HG02588 (cell line): ENCODE data around the gene NDUFAF8.

Source experiments
- ATAC-seq: cut with Tn5 transposase; IDR thresholded peaks from one replicate; pipeline ENCODE4 v1.9.1; 2021; ENCODE audit warnings: mild to moderate bottlenecking, moderate library complexity; ENCODE audit not compliant: unreplicated experiment

NDUFAF8 gene

GRCh38 chr17:81267390-81268067 is 28.4 kb downstream of the NDUFAF8 start:
- no peak for ATAC-seq

- no peak for ATAC-seq
Measured at GRCh38 chr17:81270279-81270678, 31.2 kb downstream of the NDUFAF8 start.

GRCh38 chr17:81271226-81271625 is 32.1 kb downstream of the NDUFAF8 start:
- no peak for ATAC-seq

- ATAC-seq, result no peak
Measured at GRCh38 chr17:81272616-81273015, 33.5 kb downstream of the NDUFAF8 start.

- no peak for ATAC-seq
Measured at GRCh38 chr17:81273698-81274470, 34.8 kb downstream of the NDUFAF8 start.

GRCh38 chr17:81274471-81274855 is 35.3 kb downstream of the NDUFAF8 start:
- no peak for ATAC-seq

- no peak for ATAC-seq
Measured at GRCh38 chr17:81276781-81277180, 37.7 kb downstream of the NDUFAF8 start.

GRCh38 chr17:81277421-81277820 is 38.3 kb downstream of the NDUFAF8 start:
- no peak for ATAC-seq

GRCh38 chr17:81277946-81278693 is 39.0 kb downstream of the NDUFAF8 start:
- no peak for ATAC-seq

- ATAC-seq, result no peak
Measured at GRCh38 chr17:81278831-81279230, 39.7 kb downstream of the NDUFAF8 start.

GRCh38 chr17:81279278-81280275 is 40.5 kb downstream of the NDUFAF8 start:
- ATAC-seq, result no peak

GRCh38 chr17:81280571-81280970 is 41.5 kb downstream of the NDUFAF8 start:
- no peak for ATAC-seq

- no peak for ATAC-seq
Measured at GRCh38 chr17:81282141-81282540, 43.0 kb downstream of the NDUFAF8 start.

- ATAC-seq, result no peak
Measured at GRCh38 chr17:81282876-81283275, 43.8 kb downstream of the NDUFAF8 start.

GRCh38 chr17:81285179-81285878 is 46.2 kb downstream of the NDUFAF8 start:
- ATAC-seq, result no peak

GRCh38 chr17:81285894-81286293 is 46.8 kb downstream of the NDUFAF8 start:
- no peak for ATAC-seq

GRCh38 chr17:81286491-81287145 is 47.5 kb downstream of the NDUFAF8 start:
- ATAC-seq, result no peak

- ATAC-seq, result no peak
Measured at GRCh38 chr17:81287152-81287551, 48.0 kb downstream of the NDUFAF8 start.

- ATAC-seq, result no peak
Measured at GRCh38 chr17:81287741-81288430, 48.8 kb downstream of the NDUFAF8 start.
